HG03097 (cell line): Measurements from ENCODE around the gene OLFML2B.

ENCODE experiments used
- ATAC-seq: cut with Tn5 transposase; IDR thresholded peaks from one replicate; pipeline ENCODE4 v1.9.1; 2021; ENCODE audit not compliant: unreplicated experiment, low FRiP score

OLFML2B gene

DNA sequence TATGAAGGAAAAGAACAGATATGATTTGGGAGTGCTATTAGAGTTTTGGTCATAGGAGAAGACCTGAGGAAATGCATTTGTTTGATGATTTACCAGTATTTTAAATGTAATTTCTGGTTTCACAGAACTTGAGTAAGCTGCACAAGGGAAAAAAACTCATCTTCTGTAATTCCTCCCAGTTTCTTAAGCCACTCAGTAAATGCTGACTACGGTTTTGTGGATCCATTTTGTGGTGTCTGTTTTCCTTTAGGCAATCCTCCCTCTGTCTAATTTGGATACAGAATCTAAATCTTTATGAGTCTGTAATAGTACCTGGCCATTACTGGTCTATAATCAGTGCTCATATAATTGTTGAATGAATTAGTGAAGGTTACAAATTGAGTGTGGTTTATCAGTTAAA lies 72.0 kb downstream of the OLFML2B start:
- ATAC-seq, result no peak

GRCh38 chr1:161950377-161950776 lies 73.3 kb downstream of the OLFML2B start:
- no peak for ATAC-seq

DNA sequence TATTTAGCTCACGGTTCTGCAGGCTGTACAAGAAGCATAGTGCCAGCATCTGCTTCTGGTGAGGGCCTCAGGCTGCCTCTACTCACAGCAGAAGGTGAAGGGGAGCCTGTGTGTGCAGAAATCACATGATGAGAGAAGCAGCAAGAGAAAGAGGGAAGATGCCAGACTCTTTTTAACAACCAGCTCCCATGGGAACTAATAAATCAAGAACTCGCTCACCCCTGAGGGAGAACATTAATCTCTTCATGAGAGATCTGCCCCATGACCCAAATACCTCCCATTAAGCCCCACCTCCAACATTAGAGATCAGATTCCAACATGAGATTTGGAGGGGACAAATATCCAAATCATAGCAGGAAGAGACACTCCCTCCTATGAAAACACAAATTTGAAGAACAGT lies 74.1 kb downstream of the OLFML2B start:
- no peak for ATAC-seq

DNA sequence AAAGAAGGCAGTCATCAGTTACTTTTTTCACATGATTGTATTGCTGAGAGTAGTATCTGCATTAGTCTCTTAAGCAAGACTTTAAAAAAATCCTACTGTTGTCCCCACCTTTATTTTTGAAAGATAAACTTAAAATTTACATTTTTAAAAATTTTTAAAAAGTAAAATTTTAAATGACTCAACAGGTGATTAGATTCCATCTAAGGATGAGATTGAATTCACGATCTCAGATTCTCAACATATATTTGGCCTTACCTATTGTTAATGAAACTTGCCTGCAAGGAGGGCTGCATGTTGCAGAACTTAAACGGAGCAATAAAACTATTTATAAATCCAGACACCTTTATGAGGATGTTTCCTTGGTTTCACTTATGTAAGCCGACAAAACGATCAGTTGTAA lies 75.2 kb downstream of the OLFML2B start:
- ATAC-seq, result no peak

GRCh38 chr1:161946071-161946987 lies 77.3 kb downstream of the OLFML2B start:
- ATAC-seq, result no peak

DNA sequence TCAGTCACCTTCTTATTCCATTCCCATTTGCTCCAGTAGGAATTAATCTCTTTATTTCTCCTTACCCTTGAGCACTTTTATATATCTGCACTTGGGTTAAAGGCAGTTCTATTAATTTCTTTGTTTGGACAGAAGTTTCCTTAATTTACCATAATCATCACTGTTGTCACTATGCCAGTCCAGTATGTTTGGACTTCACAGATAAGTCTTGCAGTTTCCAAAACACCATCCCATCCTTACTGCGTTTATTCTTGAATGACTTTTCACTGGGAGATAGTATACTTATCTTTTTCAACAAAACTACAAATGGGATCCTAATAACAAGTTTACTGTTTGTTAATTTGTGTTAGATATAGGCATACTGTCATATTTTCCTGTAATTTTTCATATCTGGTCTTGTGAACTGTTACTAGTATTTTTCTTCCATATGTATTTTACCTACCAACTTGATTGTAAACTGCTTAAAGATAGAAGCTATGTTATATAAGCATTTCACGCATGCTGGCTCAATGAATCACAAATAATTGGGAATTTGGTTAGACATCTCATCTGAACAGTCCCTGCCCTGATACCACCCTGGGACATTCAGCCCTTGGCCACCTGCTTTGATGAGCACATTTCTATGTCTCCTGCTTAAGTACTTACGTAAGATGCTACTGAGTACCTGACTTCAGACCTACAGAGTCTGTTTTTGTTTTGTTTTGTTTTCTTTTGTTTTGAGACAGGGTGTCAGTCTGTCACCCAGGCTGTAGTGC lies 78.2 kb downstream of the OLFML2B start:
- ATAC-seq, result no peak

DNA sequence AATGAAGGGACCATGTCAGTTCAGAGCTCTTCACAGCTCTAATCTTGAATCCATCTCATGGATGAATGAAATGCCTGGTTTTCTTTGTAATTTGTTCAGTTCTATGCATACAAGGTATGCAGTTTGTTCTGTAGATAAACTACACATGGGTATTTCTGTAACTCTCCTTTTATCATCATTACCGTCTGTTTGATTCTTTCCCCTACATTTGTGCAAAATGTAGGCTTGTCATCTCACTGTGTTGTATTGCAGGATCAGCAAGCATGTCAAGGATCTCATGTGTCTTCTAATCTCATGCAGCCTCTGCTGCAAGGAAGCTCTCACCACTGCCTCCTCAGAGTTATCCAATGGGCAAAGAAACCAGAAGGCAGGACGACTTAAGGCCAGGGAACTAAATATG lies 79.3 kb downstream of the OLFML2B start:
- ATAC-seq, result no peak

DNA sequence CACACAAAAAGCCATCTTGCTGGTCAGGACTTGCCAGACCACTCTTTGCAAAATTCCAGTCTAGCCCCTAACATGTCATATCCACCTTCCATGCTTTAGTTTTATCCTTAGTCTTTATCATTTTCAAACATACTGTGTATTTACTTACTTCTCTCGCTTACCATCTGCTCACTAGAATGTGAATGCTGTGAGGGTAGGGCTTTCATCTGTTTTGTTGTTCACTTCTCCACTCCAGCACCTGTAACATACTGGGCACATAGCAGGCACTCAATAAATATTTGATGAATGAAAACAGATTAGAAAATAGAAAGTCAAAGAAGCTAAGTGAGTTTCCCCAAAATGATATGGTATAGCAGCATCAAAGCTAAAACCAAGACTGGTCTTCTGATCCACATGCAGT lies 79.9 kb downstream of the OLFML2B start:
- no peak for ATAC-seq

- ATAC-seq, result no peak
Observed at GRCh38 chr1:161941726-161942436, 81.8 kb downstream of the OLFML2B start.

DNA sequence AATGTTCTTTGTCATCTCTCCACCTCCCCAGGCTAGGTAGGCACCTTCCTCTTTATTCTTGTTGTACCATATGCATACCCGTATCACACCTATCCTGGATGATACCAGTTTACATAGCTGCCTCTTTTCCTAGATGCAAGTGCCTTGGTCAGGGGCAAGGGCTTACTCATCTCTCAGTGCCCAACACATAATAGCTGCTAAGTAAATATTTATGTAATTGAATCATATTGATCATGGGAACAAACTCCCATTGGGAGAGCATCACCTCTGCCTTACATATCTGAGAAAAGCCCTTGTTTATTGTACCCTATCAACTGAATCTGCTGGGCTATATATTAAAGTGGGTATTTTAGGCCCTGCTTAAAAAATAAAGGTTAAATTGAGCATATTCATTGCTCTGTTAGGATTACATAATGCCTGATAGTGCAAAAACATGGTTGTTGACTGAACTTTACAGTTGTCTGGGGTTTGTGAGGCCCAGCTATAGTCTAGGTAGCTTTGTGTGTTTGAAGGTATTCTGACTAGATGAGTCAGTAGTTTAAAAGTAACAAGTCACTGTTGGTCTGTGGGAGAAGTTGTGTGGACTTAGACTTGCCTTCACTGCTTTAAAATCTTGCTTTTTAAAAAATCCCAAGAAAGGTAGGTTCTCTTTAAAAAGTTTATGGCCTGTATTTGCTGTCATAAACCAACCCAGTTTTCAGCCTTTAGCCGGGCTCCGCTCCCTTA lies 82.6 kb downstream of the OLFML2B start:
- no peak for ATAC-seq

DNA sequence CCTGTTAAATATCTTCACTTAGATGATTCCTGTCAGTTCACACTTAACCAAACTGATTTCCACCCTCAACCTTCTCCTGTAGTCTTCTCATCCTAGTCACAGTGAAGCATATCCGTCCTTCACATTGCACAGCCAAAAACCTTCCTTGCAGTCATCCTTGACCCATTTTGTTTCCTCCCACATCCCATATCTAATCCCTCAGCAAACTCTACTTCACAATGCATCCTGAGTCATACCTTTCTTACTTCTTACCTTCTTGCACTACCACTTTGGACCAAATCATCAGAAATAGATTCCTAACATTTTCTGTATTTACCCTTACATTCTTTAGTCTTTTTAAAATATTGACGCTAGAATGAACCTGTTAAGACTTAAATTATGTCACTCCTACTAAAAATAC lies 86.9 kb downstream of the OLFML2B start:
- no peak for ATAC-seq

- no peak for ATAC-seq
Observed at GRCh38 chr1:161935264-161935663, 88.4 kb downstream of the OLFML2B start.

GRCh38 chr1:161933592-161934588 lies 89.8 kb downstream of the OLFML2B start:
- ATAC-seq, result no peak
